ENCODE measurements around the gene CERT1.

- TF ChIP-seq, protein P1, sequence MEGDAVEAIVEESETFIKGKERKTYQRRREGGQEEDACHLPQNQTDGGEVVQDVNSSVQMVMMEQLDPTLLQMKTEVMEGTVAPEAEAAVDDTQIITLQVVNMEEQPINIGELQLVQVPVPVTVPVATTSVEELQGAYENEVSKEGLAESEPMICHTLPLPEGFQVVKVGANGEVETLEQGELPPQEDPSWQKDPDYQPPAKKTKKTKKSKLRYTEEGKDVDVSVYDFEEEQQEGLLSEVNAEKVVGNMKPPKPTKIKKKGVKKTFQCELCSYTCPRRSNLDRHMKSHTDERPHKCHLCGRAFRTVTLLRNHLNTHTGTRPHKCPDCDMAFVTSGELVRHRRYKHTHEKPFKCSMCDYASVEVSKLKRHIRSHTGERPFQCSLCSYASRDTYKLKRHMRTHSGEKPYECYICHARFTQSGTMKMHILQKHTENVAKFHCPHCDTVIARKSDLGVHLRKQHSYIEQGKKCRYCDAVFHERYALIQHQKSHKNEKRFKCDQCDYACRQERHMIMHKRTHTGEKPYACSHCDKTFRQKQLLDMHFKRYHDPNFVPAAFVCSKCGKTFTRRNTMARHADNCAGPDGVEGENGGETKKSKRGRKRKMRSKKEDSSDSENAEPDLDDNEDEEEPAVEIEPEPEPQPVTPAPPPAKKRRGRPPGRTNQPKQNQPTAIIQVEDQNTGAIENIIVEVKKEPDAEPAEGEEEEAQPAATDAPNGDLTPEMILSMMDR (conservative IDR thresholded peaks at IDR 0.05; ENCODE audit: low read length), result no peak
- TF ChIP-seq EZH2phosphoT487 (IDR thresholded peaks at IDR 0.05; ENCODE audit: borderline replicate concordance, low read depth, low read length), result no peak
Observed at GRCh38 chr5:75362474-75362975, 148.9 kb downstream of the CERT1 start.

Data from OCI-LY7 (cell line).